Neural cell (in vitro differentiated cells): ENCODE measurements around the gene MRC1.

ENCODE experiments used
- CTCF ChIP-seq: fragments of 450-650 bp; IDR thresholded peaks from 2 replicates; pipeline ENCODE4 v1.5.1; 2014; ENCODE audit warnings: antibody characterized with exemption, mild to moderate bottlenecking, moderate library complexity; ENCODE audit not compliant: poor library complexity, severe bottlenecking
- EP300 ChIP-seq: fragments of 450-650 bp; conservative IDR thresholded peaks from 2 replicates; pipeline ENCODE4 v1.6.1; 2014; ENCODE audit warnings: antibody characterized with exemption, mild to moderate bottlenecking, moderate library complexity; ENCODE audit not compliant: poor library complexity, severe bottlenecking
- EZH2 ChIP-seq: fragments of 200-600, 300-800 bp; shearing (Covaris generic), sonication (generic); IDR thresholded peaks from 2 replicates; pipeline ENCODE4 v1.6.1; 2014; ENCODE audit warnings: antibody characterized with exemption, low read length, borderline replicate concordance, mild to moderate bottlenecking; ENCODE audit not compliant: insufficient read depth, poor library complexity, severe bottlenecking
- MXI1 ChIP-seq: fragments of 450-650 bp; conservative IDR thresholded peaks from 2 replicates; pipeline ENCODE4 v1.6.1; 2014; ENCODE audit warnings: antibody characterized with exemption, mild to moderate bottlenecking; ENCODE audit not compliant: poor library complexity, severe bottlenecking
- RAD21 ChIP-seq: fragments of 450-650 bp; conservative IDR thresholded peaks from 2 replicates; pipeline ENCODE4 v1.6.1; 2014; ENCODE audit warnings: antibody characterized with exemption, mild to moderate bottlenecking, moderate library complexity
- REST ChIP-seq: IDR thresholded peaks from 2 replicates; pipeline ENCODE4 v1.6.1; 2012; ENCODE audit warnings: borderline replicate concordance
- TAF1 ChIP-seq: IDR thresholded peaks from 2 replicates; pipeline ENCODE4 v1.6.1; 2012; ENCODE audit warnings: low read depth

- TF ChIP-seq TAF1, result no peak
- no peak for TF ChIP-seq MXI1
- TF ChIP-seq CTCF, result no peak
- no peak for TF ChIP-seq REST
- TF ChIP-seq RAD21, result no peak
- no peak for TF ChIP-seq EP300
- no peak for TF ChIP-seq EZH2
These were observed 69.7 kb downstream of the MRC1 start for GRCh38 chr10:17878896-17879295.
